AG04450 (cell line): ENCODE results near the gene ATP7A. TPM values are rescaled to one million over a fixed set of nuclear protein-coding genes. Genes with fewer than 3 reads are reported as not detected.
"Not testable (repeated sequence)": the region's sequence is repeated elsewhere in the genome, so short reads cannot be mapped to it uniquely, and the experiment has no call there.

Source experiments
- CTCF ChIA-PET: fragments of 300-600, 350-600 bp; formaldehyde crosslinking; extraction: SDS; loops from one replicate; lab custom pipeline; 2022; ENCODE audit warnings: antibody characterized with exemption, inconsistent platforms; lab: Charles Lee
- POLR2A ChIA-PET: fragments of 350-600 bp; formaldehyde crosslinking; extraction: SDS; loops from one replicate; lab custom pipeline; 2021; ENCODE audit warnings: antibody characterized with exemption, inconsistent platforms; lab: Yijun Ruan, JAX
- DNase-seq: peaks from one replicate; pipeline ENCODE4 v3.0.0-alpha.2; 2011; ENCODE audit warnings: low read depth, low spot score
- H3K27ac ChIP-seq: one replicate; pipeline ENCODE4 v1.5.1; 2012; ENCODE audit warnings: low read depth, low read length, control low read depth
- H3K27me3 ChIP-seq: one replicate; pipeline ENCODE4 v1.6.0; 2012; ENCODE audit warnings: low read length; ENCODE audit not compliant: control insufficient read depth, insufficient read depth
- H3K4me3 ChIP-seq: 2 replicates; pipeline ENCODE4 v1.5.1; 2011; ENCODE audit warnings: mild to moderate bottlenecking, low read depth, low read length, control low read depth
- H3K9me3 ChIP-seq: 2 replicates; pipeline ENCODE4 v1.5.1; 2012; ENCODE audit warnings: low read length; ENCODE audit not compliant: control insufficient read depth, insufficient read depth
- CTCF ChIP-seq: IDR thresholded peaks from 2 replicates; pipeline ENCODE4 v1.5.1; 2011; ENCODE audit warnings: low read depth, low read length, control low read depth, inconsistent platforms
- polyA plus RNA-seq: library from polyadenylated mRNA; depleted of rRNA; stranded (reverse); fragments of >200 nt; gene quantifications from 2 replicates; pipeline ENCODE4 v1.2.3, GENCODE V29; 2011

Gene ATP7A
- polyA plus RNA-seq, 1 experiment, result 18.5 TPM

- Histone ChIP-seq H3K9me3 (no peaks in the 10 kb centered on the region), H3K27me3 (no peaks in the 10 kb centered on the region), H3K27ac (no peak overlapping the region), H3K4me3 (no peak overlapping the region)
- no peak for TF ChIP-seq CTCF
- ChIA-PET POLR2A (no interaction called here), CTCF (no interaction called here)
- no peak for DNase-seq
Observed at GRCh38 chrX:77917294-77917933, 6.9 kb downstream of the ATP7A start.

GRCh38 chrX:77918568-77918967 is 8.1 kb downstream of the ATP7A start:
- ChIA-PET POLR2A (no interaction called here), CTCF (no interaction called here)
- no peaks in the 10 kb centered on the region for H3K9me3 ChIP-seq
- H3K4me3 ChIP-seq, result no peak overlapping the region
- no peaks in the 10 kb centered on the region for H3K27me3 ChIP-seq
- no peak for TF ChIP-seq CTCF
- no peak for DNase-seq
- no peak overlapping the region for H3K27ac ChIP-seq

GRCh38 chrX:77919370-77919769 is 8.9 kb downstream of the ATP7A start:
- H3K4me3 ChIP-seq, H3K9me3 ChIP-seq, DNase-seq, CTCF ChIA-PET, POLR2A ChIA-PET, H3K27ac ChIP-seq, H3K27me3 ChIP-seq: not testable (repeated sequence)

- TF ChIP-seq CTCF, result no peak
- DNase-seq, result no peak
- CTCF ChIA-PET, result no interaction called here
Observed at GRCh38 chrX:77922787-77923186, 12.3 kb downstream of the ATP7A start.

GRCh38 chrX:77924320-77924859 is 13.9 kb downstream of the ATP7A start:
- Histone ChIP-seq H3K9me3 (no peaks in the 10 kb centered on the region), H3K4me3 (no peak overlapping the region), H3K27ac (no peak overlapping the region), H3K27me3 (no peaks in the 10 kb centered on the region)
- ChIA-PET POLR2A (no interaction called here), CTCF (no interaction called here)
- TF ChIP-seq CTCF, result no peak
- DNase-seq, result no peak

More at GRCh38 chrX:77922787-77923186, 12.3 kb downstream of the ATP7A start:
- H3K9me3 ChIP-seq, result no peaks in the 10 kb centered on the region
- no peak overlapping the region for H3K4me3 ChIP-seq
- H3K27me3 ChIP-seq, result no peaks in the 10 kb centered on the region
- POLR2A ChIA-PET, result no interaction called here
- no peak overlapping the region for H3K27ac ChIP-seq
